ENCODE results near the gene TYROBP. TPM values are rescaled to one million over a fixed set of nuclear protein-coding genes. Genes with fewer than 3 reads are reported as not detected.

The TYROBP gene
- total RNA-seq, 4 donors from 2014 or later: 41.4 to 122 (median 117) TPM

DNA sequence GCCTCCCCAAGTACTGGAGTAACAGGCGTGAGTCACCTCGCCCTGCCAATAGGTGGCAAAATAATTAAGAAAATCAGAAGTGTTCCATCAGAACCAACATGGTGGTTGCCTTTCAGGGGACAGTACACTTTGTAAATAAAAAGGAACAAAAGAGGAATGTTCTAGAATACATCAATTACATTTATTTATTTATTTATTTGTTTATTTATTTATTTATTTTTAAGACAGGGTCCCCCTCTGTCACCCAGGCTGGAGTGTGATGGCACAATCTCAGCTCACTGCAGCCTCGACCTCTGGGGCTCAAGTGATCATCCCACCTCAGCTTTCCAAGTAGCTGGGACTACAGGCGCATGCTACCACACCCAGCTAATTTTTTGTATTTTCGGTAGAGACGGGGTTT is 12.9 kb upstream of the TYROBP start:
- no peak for DNase-seq (ENCODE audit: low spot score in 2 of 2)
- no peak overlapping the region for H3K27ac ChIP-seq
- TF ChIP-seq, protein P1, sequence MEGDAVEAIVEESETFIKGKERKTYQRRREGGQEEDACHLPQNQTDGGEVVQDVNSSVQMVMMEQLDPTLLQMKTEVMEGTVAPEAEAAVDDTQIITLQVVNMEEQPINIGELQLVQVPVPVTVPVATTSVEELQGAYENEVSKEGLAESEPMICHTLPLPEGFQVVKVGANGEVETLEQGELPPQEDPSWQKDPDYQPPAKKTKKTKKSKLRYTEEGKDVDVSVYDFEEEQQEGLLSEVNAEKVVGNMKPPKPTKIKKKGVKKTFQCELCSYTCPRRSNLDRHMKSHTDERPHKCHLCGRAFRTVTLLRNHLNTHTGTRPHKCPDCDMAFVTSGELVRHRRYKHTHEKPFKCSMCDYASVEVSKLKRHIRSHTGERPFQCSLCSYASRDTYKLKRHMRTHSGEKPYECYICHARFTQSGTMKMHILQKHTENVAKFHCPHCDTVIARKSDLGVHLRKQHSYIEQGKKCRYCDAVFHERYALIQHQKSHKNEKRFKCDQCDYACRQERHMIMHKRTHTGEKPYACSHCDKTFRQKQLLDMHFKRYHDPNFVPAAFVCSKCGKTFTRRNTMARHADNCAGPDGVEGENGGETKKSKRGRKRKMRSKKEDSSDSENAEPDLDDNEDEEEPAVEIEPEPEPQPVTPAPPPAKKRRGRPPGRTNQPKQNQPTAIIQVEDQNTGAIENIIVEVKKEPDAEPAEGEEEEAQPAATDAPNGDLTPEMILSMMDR (IDR thresholded peaks at IDR 0.05): no peak
- TF ChIP-seq EP300 (IDR thresholded peaks at IDR 0.05) (no peak), POLR2A (IDR thresholded peaks at IDR 0.05) (no peak)
- H3K4me1 ChIP-seq: no peaks in the 10 kb centered on the region
- H3K36me3 ChIP-seq: no peaks in the 10 kb centered on the region
- H3K27me3 ChIP-seq: no peaks in the 10 kb centered on the region
- H3K9me3 ChIP-seq: peaks cover 0 to 9% (median 0%) of the 10 kb centered on the region in 4 donors
- no peak overlapping the region for H3K4me3 ChIP-seq
- WGBS, 2 donors: 81 to 83% methylated on average over 6 of the region's 6 CpGs

DNA sequence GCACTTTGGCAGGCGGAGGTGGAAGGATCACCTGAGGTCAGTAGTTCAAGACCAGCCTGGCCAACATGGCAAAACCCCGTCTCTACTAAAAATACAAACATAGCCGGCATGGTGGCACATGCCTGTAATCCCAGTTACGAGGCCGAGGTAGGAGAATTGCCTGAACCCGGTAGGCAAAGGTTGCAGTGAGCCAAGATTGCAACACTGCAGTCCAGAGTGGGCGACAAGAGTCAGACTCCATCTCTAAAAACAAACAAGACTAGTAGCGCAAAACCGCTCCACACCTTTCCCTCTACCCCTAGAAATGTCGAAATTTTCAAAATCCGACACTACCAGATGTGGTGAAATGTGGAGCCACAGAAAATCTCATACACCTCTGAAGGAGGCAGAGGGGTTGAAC is 11.2 kb upstream of the TYROBP start:
- Histone ChIP-seq H3K4me1 (no peaks in the 10 kb centered on the region), H3K27me3 (no peaks in the 10 kb centered on the region), H3K36me3 (no peaks in the 10 kb centered on the region), H3K9me3 (no peaks in the 10 kb centered on the region), H3K4me3 (no peak overlapping the region), H3K27ac (no peak overlapping the region)
- WGBS, 2 donors: 93 to 94% methylated on average over 11 of the region's 11 CpGs
- DNase-seq (ENCODE audit: low spot score in 2 of 2): no peak
- TF ChIP-seq, protein P1 (IDR thresholded peaks at IDR 0.05): no peak

DNA sequence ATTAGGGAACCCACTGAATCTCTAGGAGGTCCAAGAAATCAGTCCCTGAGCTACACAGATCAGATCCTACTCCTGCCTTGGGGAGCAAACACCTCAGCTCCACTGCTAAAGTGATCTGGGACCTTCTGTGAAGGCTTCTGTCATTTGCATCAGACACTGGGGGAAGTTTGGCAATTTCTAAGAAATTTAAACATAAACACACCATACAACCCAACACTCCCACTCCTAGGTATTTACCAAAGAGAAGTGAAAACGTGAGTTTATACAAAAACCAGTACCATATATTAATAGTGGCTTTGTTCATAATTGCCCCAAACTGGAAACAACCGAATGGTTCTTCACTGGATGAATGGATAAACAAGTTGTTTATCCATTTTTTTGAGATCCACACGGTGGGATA is 7.3 kb upstream of the TYROBP start:
- no peaks in the 10 kb centered on the region for H3K36me3 ChIP-seq
- H3K4me3 ChIP-seq: no peak overlapping the region
- H3K4me1 ChIP-seq: no peaks in the 10 kb centered on the region
- no peaks in the 10 kb centered on the region for H3K9me3 ChIP-seq
- H3K27ac ChIP-seq: no peak overlapping the region
- 38 to 47% methylated on average over 3 of the region's 3 CpGs for WGBS, 2 donors
- DNase-seq (ENCODE audit: low spot score in 2 of 2): no peak
- no peaks in the 10 kb centered on the region for H3K27me3 ChIP-seq
- TF ChIP-seq POLR2A (IDR thresholded peaks at IDR 0.05) (no peak), EP300 (IDR thresholded peaks at IDR 0.05) (no peak)
- TF ChIP-seq, protein P1 (IDR thresholded peaks at IDR 0.05): no peak

DNA sequence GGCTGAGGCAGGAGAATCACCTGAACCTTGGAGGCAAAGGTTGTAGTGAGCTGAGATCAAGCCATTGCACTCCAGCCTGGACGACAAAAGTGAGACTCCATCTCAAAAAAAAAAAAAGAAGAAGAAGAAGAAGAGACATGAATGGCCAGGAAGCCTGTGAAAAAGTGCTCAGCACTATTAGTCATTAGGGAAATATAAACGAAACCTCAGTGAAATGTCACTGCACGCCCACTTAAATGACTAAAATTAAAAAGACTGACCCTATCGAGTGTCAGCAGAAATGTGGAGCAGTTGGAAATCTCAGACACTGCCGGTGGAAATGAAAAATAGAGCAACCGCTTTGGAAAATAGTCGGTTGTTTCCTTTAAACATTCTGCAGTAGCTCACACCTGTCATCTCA is 5.5 kb upstream of the TYROBP start:
- DNase-seq (ENCODE audit: low spot score in 2 of 2): no peak
- 39 to 43% methylated on average over 7 of the region's 7 CpGs for WGBS, 2 donors
- H3K36me3 ChIP-seq: no peaks in the 10 kb centered on the region
- no peaks in the 10 kb centered on the region for H3K9me3 ChIP-seq
- no peaks in the 10 kb centered on the region for H3K27me3 ChIP-seq
- peak overlapping the region in 2 of 4 donors; percentile 23 to 64 for H3K27ac ChIP-seq
- TF ChIP-seq, protein P1 (IDR thresholded peaks at IDR 0.05): no peak
- TF ChIP-seq EP300 (IDR thresholded peaks at IDR 0.05): no peak
- TF ChIP-seq POLR2A (IDR thresholded peaks at IDR 0.05): no peak
- H3K4me1 ChIP-seq: no peaks in the 10 kb centered on the region
- H3K4me3 ChIP-seq: no peak overlapping the region

DNA sequence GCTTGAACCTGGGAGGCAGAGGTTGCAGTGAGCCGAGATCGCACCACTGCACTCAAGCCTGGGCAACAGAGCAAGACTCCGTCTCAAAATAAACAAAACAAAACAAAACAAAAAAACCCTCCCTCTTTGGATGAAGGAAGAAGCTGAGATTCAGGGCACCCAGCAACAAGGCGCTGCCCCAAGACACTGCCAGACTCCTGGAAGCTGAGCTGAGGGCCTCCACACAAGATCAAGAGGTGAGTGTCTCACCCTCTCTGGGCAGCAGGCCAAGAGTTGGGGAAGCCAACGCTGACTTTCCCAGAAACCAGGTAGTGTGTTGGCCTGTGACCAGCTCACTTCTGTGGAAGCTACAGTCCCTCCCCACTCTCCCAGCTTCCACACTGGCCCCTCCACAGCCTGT is 3.7 kb upstream of the TYROBP start:
- Histone ChIP-seq H3K27me3 (no peaks in the 10 kb centered on the region), H3K4me3 (no peak overlapping the region), H3K4me1 (peaks cover 0 to 3% (median 0%) of the 10 kb centered on the region in 4 donors), H3K36me3 (no peaks in the 10 kb centered on the region), H3K9me3 (no peaks in the 10 kb centered on the region), H3K27ac (no peak overlapping the region)
- no peak for DNase-seq (ENCODE audit: low spot score in 2 of 2)
- TF ChIP-seq EP300 (IDR thresholded peaks at IDR 0.05) (no peak), POLR2A (IDR thresholded peaks at IDR 0.05) (no peak)
- TF ChIP-seq, protein P1 (IDR thresholded peaks at IDR 0.05): no peak
- 47 to 51% methylated on average over 5 of the region's 5 CpGs for WGBS, 2 donors
